Right lobe of liver (tissue), 6 donors: ENCODE measurements around the gene ANAPC15. TPM values are rescaled to one million over a fixed set of nuclear protein-coding genes. Genes with fewer than 3 reads are reported as not detected.
"Not testable (repeated sequence)": the region's sequence is repeated elsewhere in the genome, so short reads cannot be mapped to it uniquely, and the experiment has no call there.

Experiments
- ATAC-seq, 4 donors: fragments of 200-7000 bp; cut with Tn5 transposase; one replicate each; pipeline ENCODE4 v1.9.1; 2020; ENCODE audit warnings: mild to moderate bottlenecking in 4 of 4, moderate library complexity in 4 of 4
- DNase-seq, 3 donors: peaks; one replicate each; pipeline ENCODE4 v3.0.0-alpha.2; 2020
- H3K27ac ChIP-seq, 3 donors: fragments of 200-600 bp; one replicate each; pipeline ENCODE4 v1.8.0; 2022
- H3K27me3 ChIP-seq, 2 donors: fragments of 200-600 bp; one replicate each; pipeline ENCODE4 v1.8.0; 2022
- H3K36me3 ChIP-seq, 4 donors: fragments of 200-600 bp; sonication (generic) in 1 of 4; one replicate each; pipeline versions ENCODE4 v1.5.1 to v1.8.0; 2017 to 2022; ENCODE audit warnings: control low read depth in 1 of 4
- H3K4me1 ChIP-seq, 4 donors: fragments of 200-600 bp; sonication (generic) in 1 of 4; one replicate each; pipeline versions ENCODE4 v1.5.1 to v1.8.0; 2017 to 2022; ENCODE audit warnings: control low read depth in 1 of 4
- H3K4me3 ChIP-seq, 3 donors: fragments of 200-600 bp; one replicate each; pipeline ENCODE4 v1.8.0; 2022
- H3K9me3 ChIP-seq, 4 donors: fragments of 200-600 bp; sonication (generic) in 1 of 4; one replicate each; pipeline versions ENCODE4 v1.5.1 to v1.8.0; 2017 to 2022; ENCODE audit warnings: control low read depth in 1 of 4
- POLR2A ChIP-seq: fragments of 450-650 bp; IDR thresholded peaks from one replicate; pipeline ENCODE4 v1.6.1; 2017; ENCODE audit warnings: antibody characterized with exemption, mild to moderate bottlenecking
- WGBS: methylation state at CpG from one replicate; pipeline ENCODE4 v1.1.6; 2018; ENCODE audit warnings: low coverage, low lambda C conversion rate; ENCODE audit not compliant: insufficient coverage; ENCODE audit errors: missing lambda C conversion rate; 5-methylcytosine and 5-hydroxymethylcytosine counted together
- intact Hi-C, 2 donors: fragments of 100-400 bp; cut with DNase I; formaldehyde crosslinking; loops; one replicate each; pipeline versions ENCODE4 v1.11.2 to v1.14.1; 2022
- total RNA-seq, 6 experiments: library from RNA; depleted of rRNA in 2 of 6; stranded (reverse); fragments of >200 nt in 2 of 6; fragmentation: NEBNext Ultra II Directional in 3 of 6; extraction: Animal tissue kit (Norgen Biotek cat#: 25700) in 3 of 6; gene quantifications; one replicate each; pipeline versions ENCODE4 v1.1.0 to v1.2.4, GENCODE V29; 2016 to 2023
- TF ChIP-seq, protein P1 (sequence below), 4 donors: fragments of 200-600 bp in 3 of 4; fragments of 450-650 bp in 1 of 4; IDR thresholded peaks; one replicate each; pipeline versions ENCODE4 v1.5.1 to v1.8.0; 2016 to 2022; ENCODE audit warnings: antibody characterized with exemption in 4 of 4, mild to moderate bottlenecking in 2 of 4
- donor health status: DM: no; HTN: yes; CAD: no.
- donor health status: DM: no; HTN: no; CAD: no.
- donor health status: DM: no; HTN: no; CAD: no.
- donor health status: DM: no; HTN: yes; CAD: no.
- donor health status: DM: no; HTN: yes; CAD: no.

Gene ANAPC15
- total RNA-seq, 6 experiments from 2014 or later, result 11.8 to 17.0 (median 14.2) TPM

DNA sequence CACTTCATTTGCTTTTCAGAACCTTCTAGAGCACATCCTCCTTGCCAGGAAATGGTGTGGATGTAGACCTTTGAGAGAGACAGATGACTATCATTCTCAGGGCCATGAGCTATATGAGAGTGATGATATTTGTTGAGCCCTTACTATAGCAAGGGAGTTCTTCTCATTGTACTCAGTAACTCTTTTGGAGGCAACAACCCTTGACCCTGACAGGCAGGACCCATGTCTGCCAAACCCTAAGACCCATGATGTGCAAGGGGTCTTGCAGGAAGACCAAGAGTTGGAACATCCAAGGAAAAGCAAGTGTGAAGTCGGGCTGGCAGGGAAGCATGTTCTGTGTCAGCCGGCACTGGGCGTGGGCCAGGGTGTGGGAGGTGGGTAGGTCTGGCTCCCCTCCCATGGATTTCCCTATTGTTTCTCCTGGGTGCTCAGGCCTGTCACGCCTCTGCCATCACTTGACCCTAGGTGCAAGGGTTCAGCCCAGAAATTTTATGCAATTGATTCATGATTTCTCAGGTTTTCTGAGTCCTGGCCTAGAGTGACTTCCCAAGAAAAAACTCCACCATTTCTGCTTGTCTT is 24.3 kb upstream of the ANAPC15 start:
- Histone ChIP-seq H3K27me3 (no peaks in the 10 kb centered on the region), H3K27ac (no peak overlapping the region), H3K4me3 (no peak overlapping the region), H3K4me1 (no peaks in the 10 kb centered on the region), H3K36me3 (no peaks in the 10 kb centered on the region), H3K9me3 (no peaks in the 10 kb centered on the region)
- intact Hi-C loops, result no loop called here
- WGBS, result no CpG with 5 or more reads among the region's 4 CpGs
- TF ChIP-seq, protein P1, sequence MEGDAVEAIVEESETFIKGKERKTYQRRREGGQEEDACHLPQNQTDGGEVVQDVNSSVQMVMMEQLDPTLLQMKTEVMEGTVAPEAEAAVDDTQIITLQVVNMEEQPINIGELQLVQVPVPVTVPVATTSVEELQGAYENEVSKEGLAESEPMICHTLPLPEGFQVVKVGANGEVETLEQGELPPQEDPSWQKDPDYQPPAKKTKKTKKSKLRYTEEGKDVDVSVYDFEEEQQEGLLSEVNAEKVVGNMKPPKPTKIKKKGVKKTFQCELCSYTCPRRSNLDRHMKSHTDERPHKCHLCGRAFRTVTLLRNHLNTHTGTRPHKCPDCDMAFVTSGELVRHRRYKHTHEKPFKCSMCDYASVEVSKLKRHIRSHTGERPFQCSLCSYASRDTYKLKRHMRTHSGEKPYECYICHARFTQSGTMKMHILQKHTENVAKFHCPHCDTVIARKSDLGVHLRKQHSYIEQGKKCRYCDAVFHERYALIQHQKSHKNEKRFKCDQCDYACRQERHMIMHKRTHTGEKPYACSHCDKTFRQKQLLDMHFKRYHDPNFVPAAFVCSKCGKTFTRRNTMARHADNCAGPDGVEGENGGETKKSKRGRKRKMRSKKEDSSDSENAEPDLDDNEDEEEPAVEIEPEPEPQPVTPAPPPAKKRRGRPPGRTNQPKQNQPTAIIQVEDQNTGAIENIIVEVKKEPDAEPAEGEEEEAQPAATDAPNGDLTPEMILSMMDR (IDR thresholded peaks at IDR 0.05), result no peak
- TF ChIP-seq POLR2A, result no peak
- ATAC-seq, result no peak
- DNase-seq, result peak in 1 of 3 donors; percentile 43

DNA sequence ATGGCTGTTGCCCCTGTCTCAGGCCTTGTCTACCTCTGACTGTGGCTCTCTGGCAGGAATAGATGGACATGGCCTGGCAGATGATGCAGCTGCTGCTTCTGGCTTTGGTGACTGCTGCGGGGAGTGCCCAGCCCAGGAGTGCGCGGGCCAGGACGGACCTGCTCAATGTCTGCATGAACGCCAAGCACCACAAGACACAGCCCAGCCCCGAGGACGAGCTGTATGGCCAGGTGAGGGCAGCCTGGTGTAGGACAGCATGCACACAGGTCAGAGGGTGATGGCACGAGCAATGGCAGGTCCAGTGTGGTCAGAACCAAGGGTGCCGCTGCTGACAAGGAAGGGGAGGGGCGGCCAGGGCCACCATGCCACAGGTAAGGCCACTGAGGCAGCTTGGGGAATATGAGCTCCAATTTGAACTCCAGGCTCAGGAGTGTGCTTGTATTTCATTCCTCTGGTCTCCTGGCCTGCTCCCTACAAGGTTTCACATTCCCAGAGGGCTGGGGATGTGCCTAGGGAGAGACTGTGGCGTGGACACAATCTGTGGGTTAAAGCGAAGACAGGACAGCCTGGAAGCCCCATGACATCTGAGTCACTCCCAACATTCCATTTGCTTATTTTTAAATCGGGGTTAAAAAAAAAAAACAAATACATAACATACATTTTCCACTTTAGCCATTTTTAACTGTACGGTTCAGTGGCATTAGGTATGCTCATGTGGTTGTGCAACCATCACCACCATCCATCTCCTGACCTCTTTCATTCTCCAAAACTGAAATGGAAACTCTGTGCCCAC is 23.6 kb upstream of the ANAPC15 start:
- H3K27ac ChIP-seq, result no peak overlapping the region
- DNase-seq (peak in 1 of 3 donors; percentile 46), ATAC-seq (peak in 2 of 4 donors; percentile 20)
- no peaks in the 10 kb centered on the region for H3K4me1 ChIP-seq
- WGBS, result 82% methylated on average over 4 of the region's 14 CpGs
- H3K9me3 ChIP-seq, result no peaks in the 10 kb centered on the region
- no peak overlapping the region for H3K4me3 ChIP-seq
- no peaks in the 10 kb centered on the region for H3K27me3 ChIP-seq
- TF ChIP-seq POLR2A, result no peak
- TF ChIP-seq, protein P1 (IDR thresholded peaks at IDR 0.05), result no peak
- H3K36me3 ChIP-seq, result no peaks in the 10 kb centered on the region
- intact Hi-C loops, result no loop called here

DNA sequence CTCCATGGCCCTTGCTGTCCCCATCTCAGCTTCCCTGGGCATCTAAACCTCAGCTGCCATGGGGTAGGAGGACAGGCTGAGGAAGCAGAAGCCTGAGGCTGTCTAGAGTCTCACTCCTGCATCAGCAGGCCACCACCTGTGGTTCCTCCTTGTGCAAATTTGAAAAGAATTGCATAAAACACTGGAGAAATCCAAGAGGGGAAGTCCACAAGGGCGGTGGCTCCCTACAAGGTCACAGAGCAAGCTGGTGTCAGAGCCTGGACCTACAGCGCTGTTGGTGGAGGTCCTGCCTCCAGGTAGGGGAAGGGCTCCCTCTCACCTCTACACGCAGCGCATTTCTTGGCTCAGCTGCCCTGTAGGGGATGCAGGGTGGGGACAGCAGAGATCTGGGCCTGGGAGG is 23.0 kb upstream of the ANAPC15 start, which contains the start of gene FOLR3:
Gene FOLR3, plus strand, starts transcription at position 253 of the 400 bp plus-strand sequence. CDS start 228 bp downstream, outside the sequence.
- 96% methylated on average over 4 of the region's 4 CpGs for WGBS
- not testable (repeated sequence) for H3K27ac ChIP-seq

DNA sequence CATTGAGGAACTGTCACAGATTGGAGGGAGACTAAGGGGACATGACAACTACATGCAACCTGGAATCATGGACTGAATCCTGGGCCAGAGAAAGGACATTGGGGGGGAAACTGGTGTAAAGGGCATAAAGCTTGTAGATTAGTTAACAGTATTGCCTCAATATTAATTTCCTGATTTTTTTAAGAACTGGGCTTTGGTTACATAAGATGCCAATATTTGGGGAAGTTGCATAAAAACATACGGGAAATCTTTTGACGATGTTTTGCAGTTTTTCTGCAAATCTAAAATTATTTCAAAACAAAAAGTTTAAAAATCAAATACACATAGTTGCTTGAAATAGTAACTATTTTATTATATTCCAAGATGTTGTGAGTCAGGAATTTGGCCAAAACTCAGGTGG is 20.2 kb upstream of the ANAPC15 start:
- DNase-seq, result peak in 1 of 3 donors; percentile 11
- WGBS, result 62% methylated on average over 2 of the region's 2 CpGs
- Histone ChIP-seq H3K4me3 (no peak overlapping the region), H3K27ac (no peak overlapping the region), H3K36me3 (no peaks in the 10 kb centered on the region), H3K4me1 (no peaks in the 10 kb centered on the region), H3K27me3 (no peaks in the 10 kb centered on the region), H3K9me3 (no peaks in the 10 kb centered on the region)
- intact Hi-C loops, result no loop called here
- TF ChIP-seq, protein P1 (IDR thresholded peaks at IDR 0.05), result no peak
- no peak for TF ChIP-seq POLR2A
- no peak for ATAC-seq

More for the DNA sequence above, 23.0 kb upstream of the ANAPC15 start, which contains the start of gene FOLR3:
- peak in 1 of 3 donors; percentile 31 for DNase-seq
- H3K36me3 ChIP-seq, H3K27me3 ChIP-seq, H3K4me1 ChIP-seq, H3K9me3 ChIP-seq, intact Hi-C loops, H3K4me3 ChIP-seq: not testable (repeated sequence)
- ATAC-seq, result peak in 3 of 4 donors; percentile 14 to 30 (median 22)

DNA sequence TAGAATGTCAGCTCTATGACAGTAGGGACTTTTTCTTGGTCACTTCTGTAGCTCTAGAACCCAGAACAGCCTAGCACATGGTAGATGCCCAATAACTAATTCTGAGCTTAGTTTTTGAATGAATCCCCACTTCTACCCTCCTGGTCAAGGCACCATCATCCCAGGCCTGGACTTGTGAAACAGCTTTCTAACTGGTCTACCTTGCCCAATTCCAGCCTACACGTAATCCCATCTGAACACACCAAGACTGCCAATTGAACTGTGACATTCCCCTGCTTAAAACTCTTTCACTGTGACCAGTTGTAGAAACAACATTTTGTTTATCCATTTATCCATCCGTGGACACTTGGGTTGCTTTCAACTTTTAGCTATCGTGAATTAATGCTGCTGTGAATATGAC is 16.9 kb upstream of the ANAPC15 start:
- Histone ChIP-seq H3K4me1 (no peaks in the 10 kb centered on the region), H3K9me3 (no peaks in the 10 kb centered on the region), H3K4me3 (no peak overlapping the region), H3K36me3 (no peaks in the 10 kb centered on the region), H3K27ac (no peak overlapping the region), H3K27me3 (no peaks in the 10 kb centered on the region)
- 77% methylated on average over 3 of the region's 3 CpGs for WGBS
- intact Hi-C loops, result no loop called here
- DNase-seq (peak in 1 of 3 donors; percentile 9), ATAC-seq (no peak)
- no peak for TF ChIP-seq POLR2A
- TF ChIP-seq, protein P1 (IDR thresholded peaks at IDR 0.05), result no peak
